ENCODE results near the gene ZNF502.

GRCh38 chr3:44678480-44679116, 33.9 kb upstream of the ZNF502 start:
- TF ChIP-seq CTCF (IDR thresholded peaks at IDR 0.05) (no peak), POLR2A (IDR thresholded peaks at IDR 0.05) (no peak)
